Caco-2 (cell line): ENCODE measurements around the gene INSYN1. TPM values are rescaled to one million over a fixed set of nuclear protein-coding genes. Genes with fewer than 3 reads are reported as not detected.

ENCODE experiments used
- BruUV-seq: library from RNA; stranded (reverse); fragments of 400-500 nt; replicated peaks from 2 replicates; lab custom pipeline; 2021; lab: Mats Ljungman, UMichigan
- CTCF ChIA-PET: fragments of 300-600 bp; sonication (Branson Sonifier 250); formaldehyde crosslinking; loops from one replicate; lab custom pipeline; 2022; ENCODE audit warnings: antibody characterized with exemption; lab: Charles Lee
- POLR2A ChIA-PET: fragments of 300-600 bp; sonication (Branson Sonifier 250); formaldehyde crosslinking; loops from one replicate; lab custom pipeline; 2022; ENCODE audit warnings: antibody characterized with exemption; lab: Charles Lee
- DNase-seq, 2 experiments: peaks; one replicate each; pipeline versions ENCODE4 v3.0.0 to v3.0.0-alpha.2; 2020 to 2022
- H3K27me3 ChIP-seq: replicated peaks from 2 replicates; pipeline ENCODE4 v1.6.0; 2011; ENCODE audit warnings: low read length; ENCODE audit not compliant: control insufficient read depth, insufficient read depth
- H3K36me3 ChIP-seq: 2 replicates; pipeline ENCODE4 v1.5.1; 2011; ENCODE audit warnings: low read length; ENCODE audit not compliant: control insufficient read depth, insufficient read depth
- H3K4me1 ChIP-seq: fragments of 250-450 bp; sonication (Bioruptor Pico); 2 replicates; pipeline ENCODE4 v1.5.1; 2020; ENCODE audit warnings: mild to moderate bottlenecking
- H3K4me3 ChIP-seq: 2 replicates; pipeline ENCODE4 v1.5.1; 2011; ENCODE audit warnings: low read depth, mild to moderate bottlenecking, control low read depth, low read length
- H3K9me3 ChIP-seq: fragments of 250-450 bp; sonication (Bioruptor Pico); 2 replicates; pipeline ENCODE4 v1.5.1; 2020; ENCODE audit warnings: mild to moderate bottlenecking, moderate library complexity
- H3K27ac Mint-ChIP-seq: one replicate; pipeline ENCODE4 v1.8.0; 2022; ENCODE audit warnings: mixed read lengths; ENCODE audit not compliant: unreplicated experiment
- H3K27me3 Mint-ChIP-seq: one replicate; pipeline ENCODE4 v1.8.0; 2022; ENCODE audit warnings: mixed read lengths; ENCODE audit not compliant: insufficient read depth, unreplicated experiment
- H3K36me3 Mint-ChIP-seq: one replicate; pipeline ENCODE4 v1.8.0; 2022; ENCODE audit warnings: mild to moderate bottlenecking, mixed read lengths; ENCODE audit not compliant: insufficient read depth, unreplicated experiment
- H3K4me1 Mint-ChIP-seq: one replicate; pipeline ENCODE4 v1.8.0; 2022; ENCODE audit warnings: low read depth, mixed read lengths; ENCODE audit not compliant: unreplicated experiment
- H3K4me3 Mint-ChIP-seq: one replicate; pipeline ENCODE4 v1.8.0; 2022; ENCODE audit warnings: mild to moderate bottlenecking, moderate library complexity, mixed read lengths; ENCODE audit not compliant: unreplicated experiment
- H3K9me3 Mint-ChIP-seq: one replicate; pipeline ENCODE4 v1.8.0; 2022; ENCODE audit warnings: mixed read lengths; ENCODE audit not compliant: unreplicated experiment
- intact Hi-C: fragments of 100-400 bp; cut with micrococcal nuclease; formaldehyde crosslinking; loops from one replicate; pipeline ENCODE4 v1.10.0; 2022; ENCODE audit not compliant: unreplicated experiment
- total RNA-seq: library from RNA; stranded (reverse); gene quantifications from 2 replicates; pipeline ENCODE4 v1.2.3, GENCODE V29; 2022
- TF ChIP-seq, protein P1 (sequence below), 2 experiments: fragments of 200-600 bp in 1 of 2; IDR thresholded peaks; 1 replicate in 1 of 2; 2 replicates in 1 of 2; pipeline versions ENCODE4 v1.5.1 to v1.8.0; 2011 to 2022; ENCODE audit warnings: antibody characterized with exemption in 1 of 2, control low read depth in 1 of 2, inconsistent platforms in 1 of 2, low read depth in 1 of 2, low read length in 1 of 2, mild to moderate bottlenecking in 1 of 2, moderate library complexity in 1 of 2; ENCODE audit not compliant: insufficient read depth in 1 of 2, severe bottlenecking in 1 of 2, unreplicated experiment in 1 of 2

INSYN1 gene
- total RNA-seq, 1 experiment from 2014 or later, result 0.41 TPM

- BruUV-seq, result no TSS peak
- TF ChIP-seq, protein P1, sequence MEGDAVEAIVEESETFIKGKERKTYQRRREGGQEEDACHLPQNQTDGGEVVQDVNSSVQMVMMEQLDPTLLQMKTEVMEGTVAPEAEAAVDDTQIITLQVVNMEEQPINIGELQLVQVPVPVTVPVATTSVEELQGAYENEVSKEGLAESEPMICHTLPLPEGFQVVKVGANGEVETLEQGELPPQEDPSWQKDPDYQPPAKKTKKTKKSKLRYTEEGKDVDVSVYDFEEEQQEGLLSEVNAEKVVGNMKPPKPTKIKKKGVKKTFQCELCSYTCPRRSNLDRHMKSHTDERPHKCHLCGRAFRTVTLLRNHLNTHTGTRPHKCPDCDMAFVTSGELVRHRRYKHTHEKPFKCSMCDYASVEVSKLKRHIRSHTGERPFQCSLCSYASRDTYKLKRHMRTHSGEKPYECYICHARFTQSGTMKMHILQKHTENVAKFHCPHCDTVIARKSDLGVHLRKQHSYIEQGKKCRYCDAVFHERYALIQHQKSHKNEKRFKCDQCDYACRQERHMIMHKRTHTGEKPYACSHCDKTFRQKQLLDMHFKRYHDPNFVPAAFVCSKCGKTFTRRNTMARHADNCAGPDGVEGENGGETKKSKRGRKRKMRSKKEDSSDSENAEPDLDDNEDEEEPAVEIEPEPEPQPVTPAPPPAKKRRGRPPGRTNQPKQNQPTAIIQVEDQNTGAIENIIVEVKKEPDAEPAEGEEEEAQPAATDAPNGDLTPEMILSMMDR (IDR thresholded peaks at IDR 0.05; ENCODE audit: insufficient read depth in 1 of 2, low read depth in 1 of 2, low read length in 1 of 2, severe bottlenecking in 1 of 2, unreplicated experiment in 1 of 2), result no peak
- no peaks in the 10 kb centered on the region for H3K36me3 ChIP-seq
- intact Hi-C loops, result no loop called here
- no peak overlapping the region for H3K4me3 ChIP-seq
- DNase-seq, result no peak
- H3K4me1 ChIP-seq, result no peaks in the 10 kb centered on the region
- H3K27ac Mint-ChIP-seq, result no peak overlapping the region
- H3K4me1 Mint-ChIP-seq, result no peaks in the 10 kb centered on the region
- peaks cover 23% of the 10 kb centered on the region for H3K27me3 Mint-ChIP-seq
- H3K4me3 Mint-ChIP-seq, result no peak overlapping the region
- no peaks in the 10 kb centered on the region for H3K9me3 ChIP-seq
- peaks cover 5% of the 10 kb centered on the region for H3K9me3 Mint-ChIP-seq
- H3K36me3 Mint-ChIP-seq, result no peaks in the 10 kb centered on the region
- ChIA-PET POLR2A (no interaction called here), CTCF (no interaction called here)
- H3K27me3 ChIP-seq, result no peaks in the 10 kb centered on the region; the same call in 1 of the 2 replicates
These were observed 18.4 kb upstream of the INSYN1 start for GRCh38 chr15:73771385-73772045.

GRCh38 chr15:73770050-73770449 lies 16.9 kb upstream of the INSYN1 start:
- Mint-ChIP-seq H3K9me3 (peaks cover 9% of the 10 kb centered on the region), H3K4me1 (no peaks in the 10 kb centered on the region), H3K4me3 (no peak overlapping the region), H3K27me3 (peaks cover 30% of the 10 kb centered on the region), H3K27ac (no peak overlapping the region), H3K36me3 (no peaks in the 10 kb centered on the region)
- ChIA-PET CTCF (no interaction called here), POLR2A (interaction anchor here (0.5 kb wide), 1 partner anchor 72 kb away, joined by 7 read pairs; no protein-coding TSS in a partner anchor)
- no peak for DNase-seq
- no peak overlapping the region for H3K4me3 ChIP-seq
- BruUV-seq, result no TSS peak
- intact Hi-C loops, result no loop called here
- H3K27me3 ChIP-seq, result no peaks in the 10 kb centered on the region; the same call in 1 of the 2 replicates
- no peaks in the 10 kb centered on the region for H3K36me3 ChIP-seq
- TF ChIP-seq, protein P1 (IDR thresholded peaks at IDR 0.05; ENCODE audit: insufficient read depth in 1 of 2, low read depth in 1 of 2, low read length in 1 of 2, severe bottlenecking in 1 of 2, unreplicated experiment in 1 of 2), result no peak
- H3K9me3 ChIP-seq, result no peaks in the 10 kb centered on the region
- H3K4me1 ChIP-seq, result no peaks in the 10 kb centered on the region

DNA sequence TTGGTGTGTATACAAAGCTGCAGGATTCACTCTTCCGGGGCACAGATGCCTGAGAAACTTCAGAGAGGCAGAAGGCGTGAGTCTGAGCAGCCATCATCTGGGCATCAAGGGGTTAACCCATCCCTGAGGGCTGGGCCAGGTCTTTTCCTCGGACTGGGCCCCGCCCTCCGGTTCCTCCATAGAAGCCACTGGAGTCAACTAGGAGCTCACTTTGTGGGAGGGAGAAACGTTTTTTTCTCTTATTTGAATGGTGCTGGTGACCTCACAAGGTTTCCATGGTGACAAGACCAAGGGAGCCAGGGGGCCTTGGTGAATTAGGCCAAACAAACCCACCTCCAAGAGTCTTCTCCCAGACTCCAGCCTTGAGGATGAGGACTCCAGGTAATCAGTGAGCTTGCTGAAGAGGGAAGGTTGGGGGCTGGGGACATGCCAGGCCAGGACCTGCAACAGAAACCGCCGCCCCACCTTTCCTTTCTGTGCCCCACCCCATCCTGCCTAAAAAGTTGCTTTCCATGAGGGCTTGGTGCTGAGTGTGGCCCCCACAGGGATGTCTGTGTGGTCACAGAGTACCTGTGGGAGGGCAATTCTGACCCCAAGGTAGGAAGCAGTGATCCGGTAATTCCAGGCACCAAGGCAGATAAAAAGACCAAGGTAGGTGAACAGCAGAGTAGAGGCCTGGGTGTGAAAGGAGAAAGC lies 14.8 kb upstream of the INSYN1 start:
- peaks cover 32% of the 10 kb centered on the region for H3K27me3 Mint-ChIP-seq

More for the DNA sequence above, 14.8 kb upstream of the INSYN1 start:
- no peaks in the 10 kb centered on the region; the same call in 1 of the 2 replicates for H3K27me3 ChIP-seq
- Mint-ChIP-seq H3K4me1 (no peaks in the 10 kb centered on the region), H3K36me3 (no peaks in the 10 kb centered on the region), H3K4me3 (no peak overlapping the region), H3K27ac (no peak overlapping the region), H3K9me3 (peaks cover 9% of the 10 kb centered on the region)
- TF ChIP-seq, protein P1 (IDR thresholded peaks at IDR 0.05; ENCODE audit: insufficient read depth in 1 of 2, low read depth in 1 of 2, low read length in 1 of 2, severe bottlenecking in 1 of 2, unreplicated experiment in 1 of 2), result no peak
- no peaks in the 10 kb centered on the region for H3K36me3 ChIP-seq
- intact Hi-C loops, result no loop called here
- ChIA-PET POLR2A (no interaction called here), CTCF (no interaction called here)
- no peaks in the 10 kb centered on the region for H3K9me3 ChIP-seq
- H3K4me1 ChIP-seq, result no peaks in the 10 kb centered on the region
- BruUV-seq, result no TSS peak
- DNase-seq, result no peak
- H3K4me3 ChIP-seq, result no peak overlapping the region
